CD4-positive, alpha-beta T cell treated with Interferon alpha-2 for 1 hour (primary cell): ENCODE results near the gene DYNLRB2.

ENCODE experiments used
- DNase-seq, 2 donors: peaks; one replicate each; pipeline ENCODE4 v3.0.0-alpha.2; 2020 to 2022

Gene DYNLRB2

DNA sequence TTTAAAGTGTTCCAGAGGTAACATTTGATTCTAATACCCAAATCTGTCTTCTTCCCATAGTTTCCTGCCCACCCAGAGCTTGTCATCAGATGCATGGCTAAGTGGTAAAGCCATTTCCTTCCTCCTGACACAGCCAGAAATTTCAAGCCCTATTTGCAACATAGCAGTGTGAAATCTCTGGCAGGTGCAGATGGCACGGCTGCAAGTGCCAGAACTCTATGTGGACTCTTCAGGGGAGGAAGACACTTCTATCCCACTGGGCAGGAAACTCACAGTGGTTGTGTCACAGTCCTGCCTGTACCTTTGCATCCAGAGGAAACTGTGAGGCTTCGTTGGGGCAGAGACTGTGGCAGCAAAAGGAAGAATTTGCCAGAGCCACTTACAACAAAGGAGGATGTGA lies 13.2 kb downstream of the DYNLRB2 start:
- DNase-seq = no peak

DNA sequence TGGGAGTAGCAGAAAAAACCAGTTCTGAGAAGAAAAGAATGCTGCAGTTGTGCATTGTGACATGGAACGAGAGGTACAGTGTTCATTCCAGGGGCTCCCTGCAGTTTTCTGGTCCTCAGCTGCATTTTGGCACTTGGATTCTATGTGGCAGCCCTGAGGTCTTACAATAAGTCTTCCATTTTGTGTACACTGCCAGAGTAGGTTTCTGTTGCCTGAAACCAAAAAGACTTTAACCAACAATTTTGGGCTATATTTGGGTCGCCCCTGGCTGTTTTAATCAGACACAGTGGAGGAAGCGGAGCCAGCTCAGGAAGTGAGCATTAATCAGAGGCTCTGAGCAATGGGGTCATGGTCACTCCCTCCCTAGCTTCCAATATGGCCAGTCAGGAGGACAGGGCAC lies 15.7 kb downstream of the DYNLRB2 start:
- no peak for DNase-seq

DNA sequence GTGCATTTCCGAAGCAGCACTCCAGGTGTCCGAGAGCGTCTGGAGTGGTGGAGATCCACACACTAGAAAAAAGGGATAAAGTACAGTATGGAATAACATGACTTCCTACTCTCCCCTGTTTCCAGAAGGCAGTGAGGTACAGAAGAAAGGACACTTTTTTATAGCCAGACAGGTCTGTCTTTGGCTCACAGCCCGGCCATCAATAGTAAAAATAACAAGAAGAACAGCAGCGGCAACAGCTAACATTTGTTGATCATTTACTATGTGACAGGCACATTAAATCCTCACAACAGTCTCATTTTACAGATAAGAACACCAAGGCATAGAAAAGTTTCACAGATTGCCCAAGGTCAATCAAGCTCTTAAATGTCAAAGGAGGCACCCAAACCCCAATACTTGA lies 16.2 kb downstream of the DYNLRB2 start:
- no peak for DNase-seq

DNA sequence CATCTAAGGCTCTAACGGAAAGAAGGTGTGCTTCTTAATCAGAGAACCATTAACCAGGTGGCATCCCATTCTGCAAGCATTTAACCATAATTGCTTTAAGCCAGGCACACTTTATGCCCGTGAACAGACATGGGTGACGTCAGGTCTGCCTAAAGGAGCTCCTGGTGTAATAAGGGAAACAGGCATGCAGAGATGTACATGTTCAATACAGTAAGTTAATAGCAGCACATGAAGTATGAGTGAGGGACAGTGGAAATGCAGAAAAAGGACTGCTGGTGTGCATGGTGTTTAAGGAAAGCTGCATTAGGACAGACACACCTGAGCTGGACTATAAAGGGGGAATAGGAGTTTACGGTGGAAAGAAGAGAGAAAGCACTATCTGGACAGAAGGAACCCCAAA lies 18.6 kb downstream of the DYNLRB2 start:
- no peak for DNase-seq

DNA sequence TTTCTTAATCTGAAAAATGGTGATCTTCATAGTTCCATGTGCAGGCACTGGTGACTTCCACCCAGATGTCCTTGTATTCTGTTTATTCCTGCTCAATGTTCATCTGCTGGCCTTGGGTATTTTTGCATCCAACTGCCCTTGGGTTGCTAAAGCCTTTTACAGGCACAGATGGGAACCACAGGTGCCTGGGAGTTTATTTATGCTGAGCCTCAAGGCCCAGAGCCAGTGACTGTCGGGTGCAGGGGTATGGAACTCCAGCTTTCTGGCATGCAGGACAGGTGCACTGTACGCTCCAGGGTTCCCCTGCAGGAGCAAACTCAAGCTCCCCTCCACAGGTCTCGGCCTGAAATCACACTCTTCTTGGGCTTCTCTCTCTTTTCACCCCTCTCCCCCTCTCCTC lies 22.3 kb downstream of the DYNLRB2 start:
- no peak for DNase-seq

DNA sequence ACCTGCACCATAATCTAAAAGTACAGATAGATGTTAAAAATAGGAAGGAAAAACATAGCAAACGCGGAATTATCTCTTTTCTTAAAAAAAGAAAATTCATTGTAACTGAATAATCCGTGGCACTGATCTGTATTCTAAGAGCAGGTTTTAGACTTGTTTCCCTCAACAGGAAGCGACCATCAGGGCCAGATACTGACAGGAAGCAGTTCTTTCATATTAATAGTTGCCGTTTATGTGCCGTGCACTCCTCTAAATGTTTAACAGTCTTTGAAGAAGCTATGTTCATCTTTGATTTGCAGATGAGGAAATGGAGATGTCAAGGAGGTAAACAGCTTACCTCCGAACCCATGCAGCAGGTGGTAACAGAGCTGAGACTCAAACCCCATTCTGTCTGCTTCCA lies 23.6 kb downstream of the DYNLRB2 start:
- DNase-seq = peak in 1 of 2 donors; percentile 21

DNA sequence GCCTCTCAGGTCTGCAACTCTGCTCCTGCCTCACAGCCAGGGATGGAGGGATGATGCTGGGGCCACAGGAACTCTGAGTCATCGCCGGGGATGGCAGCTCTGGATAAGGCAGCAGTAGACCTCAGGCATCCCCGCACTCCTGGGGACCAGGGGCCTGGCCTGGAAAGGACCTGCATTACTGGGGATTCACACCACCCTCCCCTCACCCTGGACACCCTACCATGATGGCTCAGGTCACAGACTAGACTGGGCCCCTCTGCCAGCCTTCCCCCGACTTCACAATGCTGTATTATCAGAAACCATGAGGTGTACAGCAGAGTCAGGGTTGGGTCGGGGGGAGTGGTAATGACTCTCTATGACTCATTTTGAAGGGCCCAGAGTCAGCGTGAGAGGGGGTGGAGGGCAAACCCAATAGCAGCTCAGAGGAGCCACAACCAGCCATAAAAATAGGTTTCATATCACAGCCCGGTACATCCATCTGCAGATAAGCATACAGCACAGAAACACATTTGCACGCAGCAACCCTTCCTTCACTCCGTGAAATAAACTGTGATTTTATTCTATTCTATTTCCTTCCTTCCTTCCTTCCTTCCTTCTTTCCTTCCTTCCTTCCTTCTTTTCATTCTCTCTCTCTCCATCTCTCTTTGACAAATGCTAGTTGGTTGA lies 28.8 kb downstream of the DYNLRB2 start:
- DNase-seq = peak; percentile 11 to 44

DNA sequence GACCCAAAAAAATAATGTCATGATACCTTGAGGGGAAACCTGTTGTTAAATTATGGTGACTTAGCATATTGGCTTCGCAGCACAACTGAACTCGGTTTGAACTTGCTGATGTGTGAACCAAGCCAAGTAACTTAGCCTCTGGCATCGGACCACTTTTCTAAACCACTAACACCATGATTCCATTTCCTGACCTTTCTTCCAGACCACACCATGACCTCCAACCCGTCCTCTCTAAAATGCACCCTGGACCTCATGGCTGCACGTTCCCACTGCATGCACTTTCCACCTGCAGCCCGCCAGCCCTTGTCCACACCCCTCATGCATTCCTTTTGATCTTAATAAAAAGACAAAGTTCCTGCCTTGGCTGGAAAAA lies 29.3 kb downstream of the DYNLRB2 start:
- DNase-seq = no peak

DNA sequence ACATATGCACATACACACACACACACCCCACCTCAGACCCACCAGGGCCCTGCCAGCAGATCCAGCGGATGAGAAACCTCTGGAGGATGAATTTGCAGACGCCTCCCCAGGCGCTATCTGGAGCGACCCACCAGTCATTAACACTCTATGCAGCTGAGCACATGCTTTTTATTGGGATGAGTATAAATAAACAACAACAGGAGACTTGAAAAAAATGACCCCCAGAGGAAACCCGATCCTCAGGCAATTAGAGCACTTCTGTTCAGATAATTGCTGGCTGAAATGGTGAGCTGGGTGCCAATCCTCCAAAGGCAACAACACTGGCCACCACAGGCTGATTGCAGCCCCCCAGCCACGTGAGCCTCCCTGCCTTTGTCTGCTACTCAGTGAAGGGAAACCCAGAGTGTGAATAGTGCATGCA lies 32.9 kb downstream of the DYNLRB2 start:
- DNase-seq = no peak

DNA sequence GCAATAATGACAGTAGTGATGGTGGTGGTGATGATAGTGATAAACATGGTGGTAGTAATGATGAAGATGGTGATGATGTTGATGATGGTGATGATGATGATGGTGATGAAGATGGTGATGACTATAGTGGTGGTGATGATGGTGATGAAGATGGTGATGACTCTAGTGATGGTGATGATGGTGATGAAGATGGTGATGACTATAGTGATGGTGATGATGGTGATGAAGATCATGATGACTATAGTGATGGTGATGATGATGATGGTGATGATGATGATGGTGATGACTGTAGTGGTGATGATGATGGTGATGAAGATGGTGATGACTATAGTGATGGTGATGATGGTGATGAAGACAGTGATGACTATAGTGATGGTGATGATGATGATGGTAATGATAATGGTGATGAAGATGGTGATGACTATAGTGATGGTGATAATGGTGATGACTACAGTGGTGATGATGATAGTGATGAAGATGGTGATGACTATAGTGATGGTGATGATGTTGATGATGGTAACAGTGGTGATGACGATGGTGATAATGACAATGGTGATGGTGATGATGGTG lies 35.6 kb downstream of the DYNLRB2 start:
- DNase-seq = no peak

DNA sequence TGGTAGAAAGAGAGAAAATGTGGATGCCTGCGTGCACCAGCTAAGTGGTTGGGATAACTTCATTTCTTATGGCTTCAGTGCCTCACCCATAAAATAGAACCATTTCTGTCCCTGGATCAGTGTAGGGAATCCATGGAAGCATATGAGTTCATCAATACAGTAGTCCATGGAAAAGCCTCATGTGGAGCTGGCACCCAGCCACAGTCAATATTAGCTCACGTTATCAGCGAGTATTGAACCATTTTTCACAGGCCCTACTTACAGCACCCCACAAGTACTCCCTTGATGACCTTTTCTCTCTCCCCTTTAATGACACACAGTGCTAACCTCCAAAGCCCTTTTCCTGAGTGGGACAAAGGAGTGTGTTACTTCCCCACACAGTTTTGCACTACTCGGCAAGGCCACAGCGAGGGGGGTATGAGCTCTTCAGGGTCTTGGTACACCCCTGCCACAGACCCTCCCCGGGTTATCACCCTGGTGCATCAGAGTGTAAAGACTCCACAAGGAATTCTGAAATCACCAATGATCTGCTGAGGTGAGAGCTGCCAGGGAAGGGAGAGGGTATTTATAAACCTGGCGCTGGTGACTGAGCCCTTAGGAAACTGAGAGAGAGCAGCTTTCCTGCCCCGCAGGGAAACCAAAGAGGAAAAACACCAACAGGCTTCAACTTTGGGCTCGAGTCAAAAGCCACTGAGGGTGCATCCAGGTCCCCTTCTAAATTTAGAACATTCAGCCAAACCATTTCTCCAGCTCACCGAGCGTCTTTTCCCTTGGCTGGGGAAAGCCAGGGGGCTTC lies 36.9 kb downstream of the DYNLRB2 start:
- DNase-seq = no peak

DNA sequence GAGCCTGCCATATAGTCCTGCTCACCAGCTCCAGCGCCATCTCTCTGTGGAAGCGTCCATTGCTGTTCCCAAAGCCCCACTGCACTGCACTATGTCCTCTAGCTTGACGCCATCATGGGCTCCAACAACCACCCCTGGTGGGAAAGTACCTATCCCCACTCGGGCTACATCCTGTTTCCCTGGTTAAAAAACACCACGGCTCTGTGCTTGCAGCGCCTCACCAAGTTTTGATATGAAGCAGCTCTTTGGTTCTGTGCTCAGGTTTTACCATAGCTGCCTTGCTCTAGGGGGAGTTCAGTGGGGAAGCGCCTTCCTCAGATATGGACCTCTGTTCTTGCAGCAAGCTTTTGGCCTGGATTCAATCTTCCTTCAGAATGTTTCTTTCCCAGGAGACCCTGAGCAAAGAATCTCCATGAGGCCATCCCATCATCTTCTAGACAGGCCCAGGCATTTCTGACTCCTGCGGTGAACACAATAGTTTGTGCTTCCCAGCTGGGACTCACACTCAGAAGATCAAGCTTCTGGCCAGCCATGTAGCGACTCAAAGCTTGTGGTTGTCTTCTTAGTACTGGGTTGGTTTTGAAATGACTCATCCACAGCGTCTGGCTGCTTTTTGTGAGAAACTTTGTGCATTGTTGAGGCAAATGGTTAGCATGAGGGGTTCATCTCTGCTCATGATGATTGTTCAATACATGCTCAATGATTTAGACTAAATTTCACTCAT lies 39.5 kb downstream of the DYNLRB2 start:
- DNase-seq = peak; percentile 35 to 71

DNA sequence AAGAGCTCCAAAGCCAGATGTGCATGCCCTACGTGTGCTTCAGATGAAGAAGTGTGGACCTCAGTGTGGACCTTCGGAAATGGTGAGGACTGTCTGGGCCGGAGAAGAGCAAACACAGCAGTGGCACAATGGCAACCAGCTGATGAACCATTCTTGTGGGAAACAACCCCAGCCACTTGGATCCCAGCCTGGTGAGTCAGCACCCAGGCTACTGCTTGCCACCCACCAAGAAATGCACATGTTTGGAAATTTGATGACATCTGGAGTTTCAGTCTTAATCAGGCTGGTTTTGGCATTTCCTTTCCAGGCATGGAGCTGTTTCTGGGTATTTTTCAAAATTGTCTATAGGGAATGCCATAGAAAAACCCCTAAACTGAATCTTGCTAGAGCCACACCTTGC lies 42.7 kb downstream of the DYNLRB2 start:
- DNase-seq = no peak

DNA sequence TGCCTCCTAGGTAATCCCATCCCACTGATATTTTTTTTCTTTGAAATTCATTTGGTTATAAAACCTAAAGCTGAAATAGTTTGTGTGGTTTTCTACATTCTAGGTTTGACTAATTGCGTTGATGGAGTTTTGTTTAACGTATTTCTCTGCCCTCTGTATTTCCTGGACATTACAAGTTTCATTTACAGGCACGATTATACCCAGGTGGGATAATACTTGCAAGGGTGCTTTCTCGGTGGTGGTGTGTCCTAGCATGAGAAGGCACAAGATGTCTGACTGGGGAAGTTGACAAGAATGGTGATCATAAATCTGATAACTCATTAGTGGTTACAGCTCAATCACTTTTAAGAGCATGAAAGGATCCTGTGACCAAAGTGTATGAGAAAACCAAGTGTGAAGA lies 45.0 kb downstream of the DYNLRB2 start:
- DNase-seq = peak in 1 of 2 donors; percentile 21

DNA sequence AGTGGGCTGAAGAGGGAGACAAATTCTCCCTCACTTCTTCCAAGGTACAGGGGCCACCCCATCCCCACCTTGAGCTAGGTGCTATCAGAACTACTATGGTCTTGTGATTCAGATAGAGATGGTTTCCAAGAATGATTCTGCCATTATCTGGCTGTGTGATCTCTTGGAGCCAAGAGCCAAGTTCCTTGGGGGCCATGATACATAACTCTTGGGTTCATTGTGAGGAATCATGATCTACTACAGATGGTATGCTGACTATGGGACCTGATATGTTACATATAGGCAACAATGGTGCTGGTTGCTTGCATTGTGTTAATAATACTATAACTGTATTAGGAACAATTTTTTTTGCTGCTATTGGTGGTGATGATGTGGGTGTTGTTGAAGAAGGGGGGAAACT lies 45.7 kb downstream of the DYNLRB2 start:
- no peak for DNase-seq

DNA sequence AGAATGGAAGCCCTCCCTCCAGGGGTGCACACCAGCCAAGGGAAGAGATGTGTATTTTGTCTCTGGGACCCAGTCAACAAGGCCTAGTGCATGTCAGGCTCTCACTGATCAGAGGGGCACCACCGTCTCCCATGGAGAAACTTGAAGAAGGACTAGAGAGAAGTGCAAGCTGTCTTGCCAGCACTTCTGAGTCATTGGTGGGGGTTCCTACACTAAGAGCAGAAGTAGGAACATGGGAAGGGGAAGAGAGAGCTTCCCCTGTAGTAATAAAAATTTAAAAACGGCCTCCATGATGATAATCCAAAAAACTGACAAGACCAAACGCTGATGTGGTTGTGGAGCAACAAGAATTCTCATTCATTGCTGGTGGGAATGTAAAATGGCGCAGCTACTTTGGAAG lies 46.3 kb downstream of the DYNLRB2 start:
- no peak for DNase-seq

DNA sequence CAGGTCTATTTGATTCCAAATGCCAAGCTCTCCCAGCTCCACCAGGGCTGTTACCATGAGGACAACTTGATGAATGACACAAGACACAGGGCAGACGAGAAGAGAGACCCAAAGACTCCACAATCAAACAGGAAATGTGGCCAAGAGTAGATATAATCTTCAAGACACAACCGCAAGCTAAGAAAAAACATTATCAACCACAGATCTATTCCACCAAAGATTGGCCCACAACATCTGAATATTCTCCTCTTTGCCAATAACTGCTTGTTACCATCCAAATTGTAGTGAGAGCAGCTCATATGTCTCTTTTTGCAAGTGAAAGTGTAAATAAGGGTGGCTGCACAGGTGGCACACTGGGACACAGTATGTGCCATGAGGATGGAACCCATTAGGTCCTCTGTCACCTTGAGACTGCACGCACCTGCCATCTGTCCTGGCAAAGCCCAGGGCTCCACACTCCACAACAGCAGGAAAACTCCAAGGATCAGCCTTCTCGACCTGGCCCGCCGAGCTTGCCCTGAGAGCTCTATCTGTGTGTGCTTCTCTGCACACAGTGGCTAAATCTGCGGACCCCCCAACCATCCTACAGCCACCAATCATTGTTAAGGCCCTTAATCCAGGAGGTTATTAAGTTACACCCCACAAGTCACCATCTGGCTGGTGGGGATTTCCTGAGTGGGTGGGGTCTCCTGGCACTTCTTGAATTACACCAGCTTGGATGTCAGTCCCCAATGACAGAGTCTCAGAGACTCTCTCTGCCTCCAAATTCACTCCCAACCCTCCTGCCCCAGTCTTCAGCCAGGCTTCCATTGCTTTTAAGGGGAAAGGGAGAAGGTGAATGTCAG lies 50.5 kb downstream of the DYNLRB2 start:
- DNase-seq = peak in 1 of 2 donors; percentile 74

DNA sequence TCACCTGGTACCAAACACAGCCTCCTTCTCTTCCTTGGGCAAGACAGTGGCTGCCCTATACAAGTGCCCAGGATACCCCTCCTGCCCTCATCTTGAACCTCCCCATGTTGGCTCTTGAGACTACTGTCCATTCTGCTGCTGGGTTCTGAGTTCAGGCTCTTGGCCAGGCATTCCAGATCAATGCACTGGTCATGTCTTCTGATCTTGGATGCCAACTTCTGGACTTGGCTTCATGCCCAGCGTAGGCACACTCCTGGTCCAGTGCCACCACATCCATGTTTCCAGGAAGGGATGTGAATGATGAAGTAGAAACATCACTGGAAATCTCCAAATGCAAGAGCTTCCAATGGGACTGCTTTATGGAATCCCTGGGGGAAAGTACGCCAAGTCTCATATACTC lies 51.5 kb downstream of the DYNLRB2 start:
- DNase-seq = no peak

DNA sequence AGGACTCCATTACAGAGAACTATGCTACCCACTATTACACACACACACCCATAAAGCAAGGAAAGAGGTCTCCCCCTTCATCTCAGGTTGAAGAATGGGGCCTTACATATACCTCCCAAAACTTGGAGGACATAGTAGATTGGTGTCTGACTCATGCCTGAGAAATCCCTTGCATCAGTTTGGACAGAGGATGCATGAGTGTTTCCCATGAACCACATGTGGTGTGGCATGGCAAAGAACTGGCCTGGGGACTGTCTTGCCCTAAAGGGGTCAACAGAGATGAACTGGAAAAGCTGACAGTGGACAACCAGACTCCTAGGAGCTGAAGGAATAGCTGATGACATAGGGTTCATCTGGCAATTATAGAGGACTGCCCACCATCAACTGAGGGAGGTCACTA lies 54.0 kb downstream of the DYNLRB2 start:
- no peak for DNase-seq

DNA sequence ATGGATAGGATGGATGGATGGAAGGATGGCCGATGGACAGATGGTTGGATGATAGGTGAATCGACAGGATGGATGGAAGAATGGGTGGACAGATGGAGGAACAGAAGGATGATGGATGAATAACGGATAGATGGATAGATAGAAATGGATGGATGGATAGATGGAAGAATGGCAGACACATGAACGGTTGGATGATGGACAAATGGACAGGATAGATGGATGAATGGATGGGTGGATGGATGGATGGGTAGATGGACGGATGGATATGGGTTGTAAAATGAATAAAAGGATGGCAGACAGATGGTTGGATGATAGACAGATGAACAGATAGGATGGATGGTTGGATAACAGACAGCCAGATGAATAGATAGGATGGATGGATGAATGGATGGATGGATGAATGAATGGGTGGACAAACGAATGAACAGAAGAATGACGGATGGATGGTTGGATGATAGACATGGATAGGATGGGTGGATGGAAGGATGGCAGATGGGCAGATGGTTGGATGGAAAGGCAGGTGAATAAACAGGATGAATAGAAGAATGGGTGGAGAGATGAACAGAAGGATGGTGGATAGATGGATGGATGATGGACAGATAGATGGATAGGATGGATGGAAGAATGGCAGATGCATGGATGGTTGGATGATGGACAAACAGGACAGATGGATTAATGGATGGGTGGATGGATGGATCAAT lies 55.9 kb downstream of the DYNLRB2 start:
- DNase-seq = no peak

DNA sequence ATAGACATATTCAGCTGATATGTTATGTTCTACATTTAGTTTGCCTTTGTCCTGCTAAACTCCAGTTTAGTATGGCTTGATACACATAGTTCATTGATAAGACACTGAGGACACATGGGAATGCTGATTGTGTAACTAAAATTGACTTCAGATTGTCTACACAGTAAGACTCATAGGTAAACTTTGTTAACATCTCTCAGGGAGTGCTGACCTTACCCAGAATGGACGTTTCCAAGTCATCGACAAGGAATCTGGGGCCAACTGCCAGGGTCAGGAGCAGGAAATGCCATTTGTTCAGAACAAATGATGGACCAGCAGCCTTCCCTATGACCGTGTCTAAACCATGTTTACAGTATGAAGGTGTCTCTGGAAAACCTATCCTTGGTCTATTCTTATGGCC lies 58.7 kb downstream of the DYNLRB2 start:
- DNase-seq = no peak
